ENCODE results near the gene LGR6.

The LGR6 gene

DNA sequence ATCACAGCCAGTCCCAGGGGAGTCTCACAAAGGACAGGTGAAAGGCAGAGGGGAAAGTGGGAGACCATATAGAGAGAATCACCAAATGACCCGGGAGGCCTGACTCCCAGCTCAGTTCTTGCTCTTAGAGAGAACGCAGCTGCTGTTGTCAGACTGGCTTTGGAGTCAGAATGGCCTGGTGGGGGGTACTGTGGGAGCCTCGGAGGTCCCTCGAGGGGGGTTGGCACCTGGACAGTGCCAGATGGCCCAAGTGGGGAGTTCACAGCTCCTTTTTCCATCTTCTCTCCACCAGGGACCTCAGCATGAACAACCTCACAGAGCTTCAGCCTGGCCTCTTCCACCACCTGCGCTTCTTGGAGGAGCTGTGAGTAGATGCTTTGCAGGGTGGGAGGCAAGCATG, 31.5 kb downstream of the LGR6 start:
- ATAC-seq: no peak
- no peak for TF ChIP-seq ZNF8 (CRISPR knock-in tag; IDR thresholded peaks at IDR 0.05)
- no peak for TF ChIP-seq ZFP3 (CRISPR knock-in tag; IDR thresholded peaks at IDR 0.05)
- no peak for TF ChIP-seq TSHZ2 (CRISPR knock-in tag; IDR thresholded peaks at IDR 0.05)
- TF ChIP-seq ZNF565 (CRISPR knock-in tag; conservative IDR thresholded peaks at IDR 0.05; ENCODE audit: low read depth): no peak
- no peak for TF ChIP-seq CSDC2 (CRISPR knock-in tag; IDR thresholded peaks at IDR 0.05)
- TF ChIP-seq RARB (CRISPR knock-in tag; IDR thresholded peaks at IDR 0.05): no peak
- no peak for TF ChIP-seq OSR1 (CRISPR knock-in tag; IDR thresholded peaks at IDR 0.05)
- TF ChIP-seq, protein P1, sequence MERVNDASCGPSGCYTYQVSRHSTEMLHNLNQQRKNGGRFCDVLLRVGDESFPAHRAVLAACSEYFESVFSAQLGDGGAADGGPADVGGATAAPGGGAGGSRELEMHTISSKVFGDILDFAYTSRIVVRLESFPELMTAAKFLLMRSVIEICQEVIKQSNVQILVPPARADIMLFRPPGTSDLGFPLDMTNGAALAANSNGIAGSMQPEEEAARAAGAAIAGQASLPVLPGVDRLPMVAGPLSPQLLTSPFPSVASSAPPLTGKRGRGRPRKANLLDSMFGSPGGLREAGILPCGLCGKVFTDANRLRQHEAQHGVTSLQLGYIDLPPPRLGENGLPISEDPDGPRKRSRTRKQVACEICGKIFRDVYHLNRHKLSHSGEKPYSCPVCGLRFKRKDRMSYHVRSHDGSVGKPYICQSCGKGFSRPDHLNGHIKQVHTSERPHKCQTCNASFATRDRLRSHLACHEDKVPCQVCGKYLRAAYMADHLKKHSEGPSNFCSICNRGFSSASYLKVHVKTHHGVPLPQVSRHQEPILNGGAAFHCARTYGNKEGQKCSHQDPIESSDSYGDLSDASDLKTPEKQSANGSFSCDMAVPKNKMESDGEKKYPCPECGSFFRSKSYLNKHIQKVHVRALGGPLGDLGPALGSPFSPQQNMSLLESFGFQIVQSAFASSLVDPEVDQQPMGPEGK (CRISPR knock-in tag; IDR thresholded peaks at IDR 0.05; ENCODE audit: borderline replicate concordance): no peak

GRCh38 chr1:202227053-202227672, 33.6 kb downstream of the LGR6 start:
- TF ChIP-seq RARB (CRISPR knock-in tag; IDR thresholded peaks at IDR 0.05) (no peak), SNAI2 (CRISPR knock-in tag; IDR thresholded peaks at IDR 0.05) (no peak), BACH2 (CRISPR knock-in tag; IDR thresholded peaks at IDR 0.05; ENCODE audit: borderline replicate concordance) (no peak), ISL1 (CRISPR knock-in tag; IDR thresholded peaks at IDR 0.05) (no peak), ZNF70 (CRISPR knock-in tag; IDR thresholded peaks at IDR 0.05) (no peak), PPARA (CRISPR knock-in tag; IDR thresholded peaks at IDR 0.05; ENCODE audit: borderline replicate concordance) (no peak), CSRNP3 (CRISPR knock-in tag; IDR thresholded peaks at IDR 0.05) (no peak), ESRRG (CRISPR knock-in tag; IDR thresholded peaks at IDR 0.05) (no peak), ZFP3 (CRISPR knock-in tag; IDR thresholded peaks at IDR 0.05) (no peak), OSR1 (CRISPR knock-in tag; IDR thresholded peaks at IDR 0.05) (no peak), TSHZ2 (CRISPR knock-in tag; IDR thresholded peaks at IDR 0.05) (no peak), ZNF8 (CRISPR knock-in tag; IDR thresholded peaks at IDR 0.05) (no peak), ZFP30 (CRISPR knock-in tag; IDR thresholded peaks at IDR 0.05) (no peak), ZNF565 (CRISPR knock-in tag; conservative IDR thresholded peaks at IDR 0.05; ENCODE audit: low read depth) (no peak)
- TF ChIP-seq, protein P2, sequence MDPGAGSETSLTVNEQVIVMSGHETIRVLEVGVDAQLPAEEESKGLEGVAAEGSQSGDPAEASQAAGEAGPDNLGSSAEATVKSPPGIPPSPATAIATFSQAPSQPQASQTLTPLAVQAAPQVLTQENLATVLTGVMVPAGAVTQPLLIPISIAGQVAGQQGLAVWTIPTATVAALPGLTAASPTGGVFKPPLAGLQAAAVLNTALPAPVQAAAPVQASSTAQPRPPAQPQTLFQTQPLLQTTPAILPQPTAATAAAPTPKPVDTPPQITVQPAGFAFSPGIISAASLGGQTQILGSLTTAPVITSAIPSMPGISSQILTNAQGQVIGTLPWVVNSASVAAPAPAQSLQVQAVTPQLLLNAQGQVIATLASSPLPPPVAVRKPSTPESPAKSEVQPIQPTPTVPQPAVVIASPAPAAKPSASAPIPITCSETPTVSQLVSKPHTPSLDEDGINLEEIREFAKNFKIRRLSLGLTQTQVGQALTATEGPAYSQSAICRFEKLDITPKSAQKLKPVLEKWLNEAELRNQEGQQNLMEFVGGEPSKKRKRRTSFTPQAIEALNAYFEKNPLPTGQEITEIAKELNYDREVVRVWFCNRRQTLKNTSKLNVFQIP (CRISPR knock-in tag; IDR thresholded peaks at IDR 0.05; ENCODE audit: borderline replicate concordance, low read depth): no peak
- ATAC-seq: no peak

- ATAC-seq: no peak
- TF ChIP-seq ZNF565 (CRISPR knock-in tag; conservative IDR thresholded peaks at IDR 0.05; ENCODE audit: low read depth) (no peak), ZFP30 (CRISPR knock-in tag; IDR thresholded peaks at IDR 0.05) (no peak), PPARA (CRISPR knock-in tag; IDR thresholded peaks at IDR 0.05; ENCODE audit: borderline replicate concordance) (no peak)
These were observed 34.4 kb downstream of the LGR6 start for GRCh38 chr1:202227997-202228401.
